A673 (cell line): ENCODE data around the gene RASSF3. TPM values are rescaled to one million over a fixed set of nuclear protein-coding genes. Genes with fewer than 3 reads are reported as not detected.

Experiments
- BruUV-seq: library from RNA; stranded (reverse); fragments of 400-500 nt; replicated peaks from 2 replicates; lab custom pipeline; 2021; lab: Mats Ljungman, UMichigan
- CTCF ChIA-PET: fragments of 300-600 bp; sonication (Branson Sonifier 250); formaldehyde crosslinking; loops from one replicate; lab custom pipeline; 2022; ENCODE audit warnings: antibody characterized with exemption; lab: Charles Lee
- POLR2A ChIA-PET: fragments of 300-600 bp; sonication (Branson Sonifier 250); formaldehyde crosslinking; loops from one replicate; lab custom pipeline; 2022; ENCODE audit warnings: antibody characterized with exemption; ENCODE audit not compliant: low non-redundant PET; lab: Charles Lee
- DNase-seq: peaks from one replicate; pipeline ENCODE4 v3.0.0-alpha.2; 2015; ENCODE audit warnings: low spot score
- H3K27ac ChIP-seq: fragments of 200-600 bp; sonication (generic); 2 replicates; pipeline ENCODE4 v1.5.1; 2016; ENCODE audit warnings: mixed run types, low read depth, mild to moderate bottlenecking, mixed read lengths, antibody characterized with exemption, low read length; ENCODE audit not compliant: poor library complexity, severe bottlenecking
- H3K27me3 ChIP-seq: fragments of 200-600 bp; sonication (generic); replicated peaks from 2 replicates; pipeline ENCODE4 v1.6.1; 2017; ENCODE audit warnings: mixed run types, low read depth, mild to moderate bottlenecking, mixed read lengths, antibody characterized with exemption, low read length; ENCODE audit not compliant: insufficient read depth, poor library complexity
- H3K36me3 ChIP-seq: fragments of 200-600 bp; sonication (generic); 2 replicates; pipeline ENCODE4 v1.6.1; 2016; ENCODE audit warnings: mixed run types, mild to moderate bottlenecking, mixed read lengths, antibody characterized with exemption, low read length; ENCODE audit not compliant: insufficient read depth, poor library complexity, severe bottlenecking
- H3K4me1 ChIP-seq: fragments of 200-600 bp; sonication (generic); 2 replicates; pipeline ENCODE4 v1.6.1; 2017; ENCODE audit warnings: mixed run types, mild to moderate bottlenecking, mixed read lengths, antibody characterized with exemption, low read length; ENCODE audit not compliant: insufficient read depth, poor library complexity, severe bottlenecking
- H3K4me3 ChIP-seq: fragments of 200-600 bp; sonication (generic); 2 replicates; pipeline ENCODE4 v1.5.1; 2016; ENCODE audit warnings: low read depth, mixed run types, mild to moderate bottlenecking, mixed read lengths, low read length; ENCODE audit not compliant: poor library complexity, severe bottlenecking
- H3K9me3 ChIP-seq: fragments of 200-600 bp; sonication (generic); 2 replicates; pipeline ENCODE4 v1.6.1; 2016; ENCODE audit warnings: mixed run types, low read depth, mild to moderate bottlenecking, mixed read lengths, antibody characterized with exemption, low read length; ENCODE audit not compliant: poor library complexity, severe bottlenecking
- EZH2 ChIP-seq: fragments of 200-600 bp; sonication (generic); IDR thresholded peaks from 2 replicates; pipeline ENCODE4 v1.6.1; 2017; ENCODE audit warnings: borderline replicate concordance, low read depth, mild to moderate bottlenecking, mixed read lengths, antibody characterized with exemption, low read length; ENCODE audit not compliant: poor library complexity, severe bottlenecking
- intact Hi-C: fragments of 100-400 bp; cut with micrococcal nuclease; formaldehyde crosslinking; loops from one replicate; pipeline ENCODE4 v1.10.0; 2022; ENCODE audit not compliant: unreplicated experiment
- total RNA-seq: library from RNA; stranded (reverse); gene quantifications from 2 replicates; pipeline ENCODE4 v1.2.3, GENCODE V29; 2021
- TF ChIP-seq, protein P1 (sequence below): fragments of 300-800, 200-600 bp; sonication (generic); conservative IDR thresholded peaks from 2 replicates; pipeline ENCODE4 v1.5.1; 2017; ENCODE audit warnings: low read depth, mild to moderate bottlenecking, antibody characterized with exemption, low read length, moderate library complexity, mixed read lengths

The RASSF3 gene
- total RNA-seq, 1 experiment from 2014 or later: 38.2 TPM

DNA sequence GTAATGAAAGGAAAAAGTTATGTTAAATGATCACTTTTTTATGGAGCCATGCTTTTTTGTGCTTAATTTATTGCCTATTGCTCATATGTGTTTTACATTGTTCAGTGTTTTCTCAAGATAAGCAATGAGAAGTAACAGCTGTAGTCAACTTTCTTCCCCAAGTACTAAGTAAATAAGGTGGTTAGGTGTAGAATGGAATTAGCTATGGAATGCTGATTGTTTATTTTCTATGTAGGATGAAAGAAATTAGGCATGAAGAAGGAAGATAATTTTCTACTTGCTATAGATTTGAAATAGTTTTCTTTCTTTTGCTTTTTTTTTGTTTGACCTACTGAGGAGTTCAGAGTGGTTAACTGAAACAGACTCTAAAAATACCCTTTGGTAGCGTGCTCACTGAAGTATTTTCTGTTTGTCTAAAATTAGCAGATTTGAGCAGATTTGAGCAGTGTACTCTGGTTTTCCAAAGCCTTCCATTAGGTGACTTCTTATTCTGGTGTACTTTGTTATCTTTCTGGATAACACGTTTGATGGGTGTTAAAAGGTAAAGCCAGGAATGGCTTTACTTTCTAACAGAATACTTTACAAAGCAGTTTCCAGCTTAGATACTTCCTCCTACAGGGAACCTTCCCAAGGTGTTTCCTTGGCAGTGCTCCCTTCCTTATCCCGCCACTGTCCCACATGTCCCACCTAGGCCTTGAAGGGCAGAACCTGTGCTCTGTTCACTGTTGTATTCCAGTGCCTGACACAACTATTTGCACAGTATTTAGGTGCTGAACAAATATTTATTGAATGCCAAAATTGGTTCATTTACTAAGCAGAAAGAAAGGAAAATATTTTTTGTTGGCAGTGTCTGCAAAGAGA lies 56.0 kb downstream of the RASSF3 start:
- POLR2A ChIA-PET: no interaction called here

DNA sequence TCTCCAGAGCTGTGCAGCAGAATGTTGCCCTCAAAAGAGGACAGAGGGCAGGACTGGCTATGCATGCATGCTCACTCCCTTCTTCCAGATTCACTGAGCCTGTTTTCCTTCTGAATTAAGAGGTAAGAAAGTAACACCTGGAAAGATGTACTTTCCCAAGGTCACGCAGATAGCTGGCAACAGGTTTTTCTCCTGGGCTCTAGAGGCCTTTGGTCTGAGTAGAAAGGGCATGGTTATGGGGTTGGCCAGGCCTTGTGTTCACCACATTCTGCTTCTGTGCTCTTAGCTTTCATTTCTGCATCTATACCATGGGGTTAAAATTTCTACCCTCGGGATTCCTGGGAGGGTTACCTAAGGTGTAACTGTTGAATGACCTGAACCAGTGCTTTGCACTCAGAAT lies 57.5 kb downstream of the RASSF3 start:
- TF ChIP-seq, protein P1, sequence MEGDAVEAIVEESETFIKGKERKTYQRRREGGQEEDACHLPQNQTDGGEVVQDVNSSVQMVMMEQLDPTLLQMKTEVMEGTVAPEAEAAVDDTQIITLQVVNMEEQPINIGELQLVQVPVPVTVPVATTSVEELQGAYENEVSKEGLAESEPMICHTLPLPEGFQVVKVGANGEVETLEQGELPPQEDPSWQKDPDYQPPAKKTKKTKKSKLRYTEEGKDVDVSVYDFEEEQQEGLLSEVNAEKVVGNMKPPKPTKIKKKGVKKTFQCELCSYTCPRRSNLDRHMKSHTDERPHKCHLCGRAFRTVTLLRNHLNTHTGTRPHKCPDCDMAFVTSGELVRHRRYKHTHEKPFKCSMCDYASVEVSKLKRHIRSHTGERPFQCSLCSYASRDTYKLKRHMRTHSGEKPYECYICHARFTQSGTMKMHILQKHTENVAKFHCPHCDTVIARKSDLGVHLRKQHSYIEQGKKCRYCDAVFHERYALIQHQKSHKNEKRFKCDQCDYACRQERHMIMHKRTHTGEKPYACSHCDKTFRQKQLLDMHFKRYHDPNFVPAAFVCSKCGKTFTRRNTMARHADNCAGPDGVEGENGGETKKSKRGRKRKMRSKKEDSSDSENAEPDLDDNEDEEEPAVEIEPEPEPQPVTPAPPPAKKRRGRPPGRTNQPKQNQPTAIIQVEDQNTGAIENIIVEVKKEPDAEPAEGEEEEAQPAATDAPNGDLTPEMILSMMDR: no peak
- TF ChIP-seq EZH2: no peak
- no peak overlapping the region for H3K4me3 ChIP-seq
- no TSS peak for BruUV-seq
- H3K4me1 ChIP-seq: peaks cover 63% of the 10 kb centered on the region
- ChIA-PET POLR2A (no interaction called here), CTCF (no interaction called here)
- DNase-seq: no peak
- H3K9me3 ChIP-seq: no peaks in the 10 kb centered on the region
- H3K36me3 ChIP-seq: no peaks in the 10 kb centered on the region
- H3K27me3 ChIP-seq: no peaks in the 10 kb centered on the region
- intact Hi-C loops: no loop called here
- no peak overlapping the region for H3K27ac ChIP-seq

More for the DNA sequence above, 56.0 kb downstream of the RASSF3 start:
- no peaks in the 10 kb centered on the region for H3K36me3 ChIP-seq
- H3K4me1 ChIP-seq: peaks cover 51% of the 10 kb centered on the region
- no peak for DNase-seq
- TF ChIP-seq, protein P1: no peak
- TF ChIP-seq EZH2: no peak
- no peak overlapping the region for H3K27ac ChIP-seq
- no peaks in the 10 kb centered on the region for H3K27me3 ChIP-seq
- H3K4me3 ChIP-seq: no peak overlapping the region
- CTCF ChIA-PET: interaction anchor here (0.6 kb wide), 1 partner anchor 80 kb away, joined by 5 read pairs; no protein-coding TSS in a partner anchor
- no TSS peak for BruUV-seq
- no peaks in the 10 kb centered on the region for H3K9me3 ChIP-seq
- intact Hi-C loops: no loop called here

DNA sequence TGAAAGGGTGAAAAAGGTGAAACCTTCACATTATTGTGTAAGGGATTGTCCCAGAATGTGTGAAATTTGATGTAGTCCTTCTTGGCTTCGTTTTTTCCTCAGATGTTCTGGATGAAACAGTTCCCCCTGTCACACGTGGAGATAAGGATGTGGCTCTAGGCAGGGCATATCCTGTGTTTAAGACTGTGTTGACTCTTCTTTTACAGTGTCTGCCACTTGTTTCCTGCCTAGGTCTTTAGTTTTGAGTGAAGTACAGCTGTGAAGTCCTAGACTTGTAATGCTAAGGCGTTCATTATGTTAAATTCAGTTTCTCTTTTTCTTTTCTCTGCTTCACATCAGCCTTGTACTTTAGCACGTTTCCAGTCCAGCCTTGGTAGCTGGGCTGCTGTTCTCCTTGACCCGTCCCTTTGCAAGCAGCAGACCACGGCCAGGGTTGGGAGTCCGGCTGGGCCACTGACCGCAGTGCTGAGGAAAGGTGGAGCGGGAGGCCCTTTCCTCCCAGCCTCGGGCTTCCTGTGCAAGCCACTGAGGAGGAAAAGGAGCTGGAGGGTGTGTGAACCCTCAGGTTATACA lies 59.1 kb downstream of the RASSF3 start:
- Histone ChIP-seq H3K36me3 (no peaks in the 10 kb centered on the region), H3K4me1 (peaks cover 68% of the 10 kb centered on the region), H3K4me3 (peak overlapping the region; percentile 2), H3K27ac (peak overlapping the region; percentile 69), H3K27me3 (no peaks in the 10 kb centered on the region), H3K9me3 (no peaks in the 10 kb centered on the region)
- peak; percentile 55 for DNase-seq
- BruUV-seq: no TSS peak
- CTCF ChIA-PET: no interaction called here
- intact Hi-C loops: no loop called here
- no peak for TF ChIP-seq EZH2
- TF ChIP-seq, protein P1: no peak
- POLR2A ChIA-PET: no interaction called here
